Prostate gland (tissue), 2 donors: ENCODE data around the gene MEA1. TPM values are rescaled to one million over a fixed set of nuclear protein-coding genes. Genes with fewer than 3 reads are reported as not detected.

Source experiments
- DNase-seq: peaks from one replicate; pipeline ENCODE4 v3.0.0-alpha.2; 2019; ENCODE audit warnings: low spot score
- H3K27ac ChIP-seq, 2 donors: fragments of 200-600 bp; sonication (generic); 2 replicates each; pipeline ENCODE4 v1.5.1; 2017 to 2019
- H3K27me3 ChIP-seq: fragments of 200-600 bp; sonication (generic); replicated peaks from 2 replicates; pipeline ENCODE4 v1.5.1; 2019; ENCODE audit not compliant: insufficient read depth
- H3K36me3 ChIP-seq, 2 donors: fragments of 200-600 bp; sonication (generic); 1 replicate in 1 of 2; 2 replicates in 1 of 2; pipeline versions ENCODE4 v1.5.1 to v1.8.1; 2017 to 2019
- H3K4me1 ChIP-seq: fragments of 200-600 bp; sonication (generic); replicated peaks from 2 replicates; pipeline ENCODE4 v1.5.1; 2019
- H3K4me3 ChIP-seq, 2 donors: fragments of 200-600 bp; sonication (generic); 2 replicates each; pipeline ENCODE4 v1.5.1; 2017 to 2019
- H3K9me3 ChIP-seq: fragments of 200-600 bp; sonication (generic); 2 replicates; pipeline ENCODE4 v1.5.1; 2017
- POLR2A ChIP-seq: fragments of 450-650 bp; IDR thresholded peaks from one replicate; pipeline ENCODE4 v1.6.1; 2016; ENCODE audit warnings: antibody characterized with exemption, mild to moderate bottlenecking
- POLR2AphosphoS5 ChIP-seq: sonication (generic); formaldehyde crosslinking; IDR thresholded peaks from one replicate; pipeline ENCODE4 v1.6.1; 2017; ENCODE audit warnings: antibody characterized with exemption
- WGBS: methylation state at CpG from one replicate; pipeline ENCODE4 v1.1.5; 2018; 5-methylcytosine and 5-hydroxymethylcytosine counted together
- intact Hi-C: fragments of 100-400 bp; cut with DNase I; formaldehyde crosslinking; loops from one replicate; pipeline ENCODE4 v1.14.2; 2022
- total RNA-seq, 2 donors: library from RNA; depleted of rRNA; stranded (reverse); fragments of >200 nt; gene quantifications; one replicate each; pipeline ENCODE4 v1.1.0, GENCODE V29; 2016
- TF ChIP-seq, protein P1 (sequence below), 4 experiments: fragments of 200-600 bp in 2 of 4; fragments of 450-650 bp in 2 of 4; sonication (generic) in 2 of 4; IDR thresholded peaks; 1 replicate in 3 of 4; 2 replicates in 1 of 4; pipeline ENCODE4 v1.5.1; 2016 to 2019; ENCODE audit warnings: antibody characterized with exemption in 4 of 4, mild to moderate bottlenecking in 2 of 4, moderate library complexity in 2 of 4

Gene MEA1
- total RNA-seq, 2 donors from 2014 or later, result 67.9 to 95.9 TPM

- Histone ChIP-seq H3K4me3 (no peak overlapping the region), H3K4me1 (no peaks in the 10 kb centered on the region), H3K27me3 (no peaks in the 10 kb centered on the region), H3K36me3 (peaks cover 0 to 7% of the 10 kb centered on the region in 2 donors), H3K9me3 (no peaks in the 10 kb centered on the region), H3K27ac (no peak overlapping the region)
- TF ChIP-seq POLR2AphosphoS5 (no peak), POLR2A (no peak)
- TF ChIP-seq, protein P1, sequence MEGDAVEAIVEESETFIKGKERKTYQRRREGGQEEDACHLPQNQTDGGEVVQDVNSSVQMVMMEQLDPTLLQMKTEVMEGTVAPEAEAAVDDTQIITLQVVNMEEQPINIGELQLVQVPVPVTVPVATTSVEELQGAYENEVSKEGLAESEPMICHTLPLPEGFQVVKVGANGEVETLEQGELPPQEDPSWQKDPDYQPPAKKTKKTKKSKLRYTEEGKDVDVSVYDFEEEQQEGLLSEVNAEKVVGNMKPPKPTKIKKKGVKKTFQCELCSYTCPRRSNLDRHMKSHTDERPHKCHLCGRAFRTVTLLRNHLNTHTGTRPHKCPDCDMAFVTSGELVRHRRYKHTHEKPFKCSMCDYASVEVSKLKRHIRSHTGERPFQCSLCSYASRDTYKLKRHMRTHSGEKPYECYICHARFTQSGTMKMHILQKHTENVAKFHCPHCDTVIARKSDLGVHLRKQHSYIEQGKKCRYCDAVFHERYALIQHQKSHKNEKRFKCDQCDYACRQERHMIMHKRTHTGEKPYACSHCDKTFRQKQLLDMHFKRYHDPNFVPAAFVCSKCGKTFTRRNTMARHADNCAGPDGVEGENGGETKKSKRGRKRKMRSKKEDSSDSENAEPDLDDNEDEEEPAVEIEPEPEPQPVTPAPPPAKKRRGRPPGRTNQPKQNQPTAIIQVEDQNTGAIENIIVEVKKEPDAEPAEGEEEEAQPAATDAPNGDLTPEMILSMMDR (IDR thresholded peaks at IDR 0.05), result no peak
- WGBS, result 67% methylated on average over 2 of the region's 2 CpGs
- intact Hi-C loops, result no loop called here
- DNase-seq, result no peak
Observed at GRCh38 chr6:42993445-42993844, 20.3 kb downstream of the MEA1 start.

DNA sequence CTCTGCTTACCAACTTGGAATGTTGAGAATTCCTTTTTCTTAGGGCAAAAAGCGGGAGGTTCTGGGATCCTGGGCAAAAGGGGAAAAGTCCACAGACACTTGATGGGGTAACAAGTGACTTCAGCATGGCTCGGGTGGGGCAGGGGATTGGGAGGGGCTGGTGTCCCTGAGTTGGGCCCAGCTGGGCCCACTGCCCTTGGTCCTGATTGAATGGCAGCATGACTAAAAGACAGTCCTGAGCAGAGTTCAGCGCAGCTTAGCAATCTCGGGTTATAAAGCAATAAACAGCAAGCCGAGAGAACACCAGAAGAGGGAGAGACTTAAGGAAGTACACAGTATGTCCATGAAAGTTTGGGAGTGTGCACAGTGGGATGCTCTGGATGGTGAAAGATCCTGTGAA lies 23.8 kb downstream of the MEA1 start:
- Histone ChIP-seq H3K4me1 (peaks cover 10% of the 10 kb centered on the region), H3K9me3 (no peaks in the 10 kb centered on the region), H3K27ac (no peak overlapping the region), H3K36me3 (peaks cover 0 to 7% of the 10 kb centered on the region in 2 donors), H3K27me3 (no peaks in the 10 kb centered on the region), H3K4me3 (no peak overlapping the region)
- 60% methylated on average over 5 of the region's 5 CpGs for WGBS
- intact Hi-C loops, result no loop called here
- no peak for DNase-seq
- no peak for TF ChIP-seq POLR2AphosphoS5
- TF ChIP-seq POLR2A, result no peak
- TF ChIP-seq, protein P1 (IDR thresholded peaks at IDR 0.05), result no peak

- Histone ChIP-seq H3K36me3 (peaks cover 0 to 7% of the 10 kb centered on the region in 2 donors), H3K4me1 (peaks cover 10% of the 10 kb centered on the region), H3K4me3 (no peak overlapping the region), H3K27ac (no peak overlapping the region), H3K27me3 (no peaks in the 10 kb centered on the region), H3K9me3 (no peaks in the 10 kb centered on the region)
- TF ChIP-seq POLR2A, result no peak
- TF ChIP-seq, protein P1 (IDR thresholded peaks at IDR 0.05), result no peak
- TF ChIP-seq POLR2AphosphoS5, result no peak
- no peak for DNase-seq
- intact Hi-C loops, result no loop called here
- 41% methylated on average over 1 of the region's 1 CpG for WGBS
Observed at GRCh38 chr6:42988486-42989020, 25.2 kb downstream of the MEA1 start.

GRCh38 chr6:42987533-42988451 lies 26.0 kb downstream of the MEA1 start:
- Histone ChIP-seq H3K4me3 (no peak overlapping the region), H3K36me3 (peaks cover 0 to 7% of the 10 kb centered on the region in 2 donors), H3K4me1 (peaks cover 10% of the 10 kb centered on the region), H3K27me3 (no peaks in the 10 kb centered on the region), H3K9me3 (no peaks in the 10 kb centered on the region), H3K27ac (no peak overlapping the region)
- WGBS, result 76% methylated on average over 5 of the region's 5 CpGs
- intact Hi-C loops, result no loop called here
- DNase-seq, result no peak
- TF ChIP-seq POLR2A, result no peak
- TF ChIP-seq, protein P1 (IDR thresholded peaks at IDR 0.05), result no peak
- no peak for TF ChIP-seq POLR2AphosphoS5
